HEK293T (cell line): ENCODE data around the gene FAM229A.

Experiments used
- CTCF ChIA-PET: fragments of 350-600 bp; formaldehyde crosslinking; extraction: SDS; loops from one replicate; lab custom pipeline; 2021; ENCODE audit warnings: antibody characterized with exemption, inconsistent platforms; lab: Yijun Ruan, JAX
- POLR2A ChIA-PET: fragments of 350-600 bp; formaldehyde crosslinking; extraction: SDS; loops from one replicate; lab custom pipeline; 2020; ENCODE audit warnings: antibody characterized with exemption, inconsistent platforms; lab: Yijun Ruan, JAX
- DNase-seq: peaks from one replicate; pipeline ENCODE4 v3.0.0; 2012; ENCODE audit warnings: mixed read lengths; ENCODE audit errors: extremely low spot score
- ARNT ChIP-seq: fragments of 450-650 bp; IDR thresholded peaks from 2 replicates; pipeline ENCODE4 v1.6.1; 2017; ENCODE audit warnings: mild to moderate bottlenecking
- BHLHE40 ChIP-seq: fragments of 450-650 bp; IDR thresholded peaks from 2 replicates; pipeline ENCODE4 v1.6.1; 2016; ENCODE audit warnings: mild to moderate bottlenecking, moderate library complexity, borderline replicate concordance
- CTBP1 ChIP-seq: fragments of 450-650 bp; IDR thresholded peaks from 2 replicates; pipeline ENCODE4 v1.6.1; 2016; ENCODE audit warnings: borderline replicate concordance
- ELF4 ChIP-seq: fragments of 450-650 bp; IDR thresholded peaks from 2 replicates; pipeline ENCODE4 v1.6.1; 2017; ENCODE audit warnings: antibody characterized with exemption
- FOXA1 ChIP-seq: fragments of 450-650 bp; IDR thresholded peaks from 2 replicates; pipeline ENCODE4 v1.6.1; 2016; ENCODE audit warnings: mild to moderate bottlenecking
- FOXK2 ChIP-seq: fragments of 450-650 bp; IDR thresholded peaks from 2 replicates; pipeline ENCODE4 v1.6.1; 2016; ENCODE audit warnings: mild to moderate bottlenecking
- FOXM1 ChIP-seq: fragments of 450-650 bp; IDR thresholded peaks from 2 replicates; pipeline ENCODE4 v1.6.1; 2017; ENCODE audit warnings: mild to moderate bottlenecking, borderline replicate concordance
- HDGF ChIP-seq: fragments of 450-650 bp; IDR thresholded peaks from 2 replicates; pipeline ENCODE4 v1.6.1; 2017; ENCODE audit warnings: antibody characterized with exemption, borderline replicate concordance
- L3MBTL2 ChIP-seq: fragments of 450-650 bp; conservative IDR thresholded peaks from 2 replicates; pipeline ENCODE4 v1.6.1; 2016; ENCODE audit warnings: mild to moderate bottlenecking
- LEF1 ChIP-seq: fragments of 450-650 bp; IDR thresholded peaks from 2 replicates; pipeline ENCODE4 v1.6.1; 2017; ENCODE audit warnings: mild to moderate bottlenecking, borderline replicate concordance
- NFRKB ChIP-seq: fragments of 450-650 bp; IDR thresholded peaks from 2 replicates; pipeline ENCODE4 v1.6.1; 2016; ENCODE audit warnings: mild to moderate bottlenecking, moderate library complexity
- SP1 ChIP-seq: fragments of 450-650 bp; IDR thresholded peaks from 2 replicates; pipeline ENCODE4 v1.6.1; 2017
- SUZ12 ChIP-seq: fragments of 450-650 bp; IDR thresholded peaks from 2 replicates; pipeline ENCODE4 v1.6.1; 2016; ENCODE audit warnings: mild to moderate bottlenecking
- TARDBP ChIP-seq: fragments of 450-650 bp; IDR thresholded peaks from 2 replicates; pipeline ENCODE4 v1.6.1; 2016
- ZNF384 ChIP-seq: fragments of 450-650 bp; IDR thresholded peaks from 2 replicates; pipeline ENCODE4 v1.6.1; 2016
- TF ChIP-seq, protein P1 (sequence below): fragments of 450-650 bp; IDR thresholded peaks from 2 replicates; pipeline ENCODE4 v1.6.1; 2016

Gene FAM229A

DNA sequence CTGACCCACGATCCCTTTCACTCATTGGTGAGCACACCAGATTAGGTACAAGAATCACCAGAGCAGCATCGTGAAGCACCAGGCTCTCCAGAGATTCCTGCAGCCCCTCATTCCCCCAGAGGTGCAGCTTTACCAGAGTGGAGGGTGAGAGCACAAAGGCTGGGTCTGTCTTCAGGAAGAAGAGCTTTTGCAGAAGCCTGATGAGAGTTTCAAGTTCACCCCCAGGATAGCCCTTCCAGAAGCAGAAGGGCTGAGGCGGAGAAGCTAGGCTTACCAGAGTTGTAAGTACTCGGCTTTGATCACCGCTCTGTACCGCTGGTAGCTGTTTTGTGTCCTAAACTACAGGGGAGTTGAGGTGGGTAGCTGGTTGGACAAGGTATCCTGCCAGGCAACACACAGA, 3.2 kb upstream of the FAM229A start:
- DNase-seq: no peak
- ChIA-PET CTCF (no interaction called here), POLR2A (interaction anchor here (0.9 to 1.7 kb wide), 3 partner anchors 13 to 29 kb away, joined by 3 to 4 read pairs (median 4); partner anchors contain the start of gene BSDC1)
- TF ChIP-seq NFRKB (no peak), FOXK2 (no peak), TARDBP (no peak), CTBP1 (no peak), HDGF (no peak), LEF1 (no peak), BHLHE40 (no peak), ARNT (no peak)

DNA sequence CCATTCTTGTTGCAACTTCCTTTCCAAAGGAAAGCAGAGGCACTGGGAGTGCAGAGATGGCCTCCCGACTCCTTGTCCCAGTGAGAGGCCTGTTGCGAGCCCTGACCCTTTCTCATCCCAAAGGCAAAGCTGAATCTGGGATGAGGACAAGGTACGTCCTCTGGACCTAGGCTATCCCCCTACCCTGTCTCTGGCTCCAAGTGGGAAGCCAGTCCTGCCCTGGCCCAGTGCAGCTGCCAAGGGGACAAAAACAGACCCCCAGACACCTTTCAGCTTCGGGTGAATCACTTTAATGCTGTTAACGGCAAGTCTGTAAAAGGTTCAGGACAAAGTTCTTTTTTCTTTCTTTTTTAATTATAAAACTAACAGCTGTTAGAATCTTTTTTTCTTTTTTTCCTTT, 2.6 kb upstream of the FAM229A start:
- TF ChIP-seq NFRKB: no peak
- no peak for TF ChIP-seq FOXK2
- no peak for TF ChIP-seq L3MBTL2
- TF ChIP-seq HDGF: no peak
- no peak for TF ChIP-seq ARNT
- no peak for TF ChIP-seq LEF1
- TF ChIP-seq SUZ12: no peak
- TF ChIP-seq ZNF384: no peak
- no peak for TF ChIP-seq ELF4
- TF ChIP-seq CTBP1: no peak
- TF ChIP-seq, protein P1, sequence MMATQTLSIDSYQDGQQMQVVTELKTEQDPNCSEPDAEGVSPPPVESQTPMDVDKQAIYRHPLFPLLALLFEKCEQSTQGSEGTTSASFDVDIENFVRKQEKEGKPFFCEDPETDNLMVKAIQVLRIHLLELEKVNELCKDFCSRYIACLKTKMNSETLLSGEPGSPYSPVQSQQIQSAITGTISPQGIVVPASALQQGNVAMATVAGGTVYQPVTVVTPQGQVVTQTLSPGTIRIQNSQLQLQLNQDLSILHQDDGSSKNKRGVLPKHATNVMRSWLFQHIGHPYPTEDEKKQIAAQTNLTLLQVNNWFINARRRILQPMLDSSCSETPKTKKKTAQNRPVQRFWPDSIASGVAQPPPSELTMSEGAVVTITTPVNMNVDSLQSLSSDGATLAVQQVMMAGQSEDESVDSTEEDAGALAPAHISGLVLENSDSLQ: no peak
- TF ChIP-seq BHLHE40: no peak
- TF ChIP-seq SP1: no peak
- no peak for TF ChIP-seq FOXA1
- TF ChIP-seq TARDBP: no peak
- no peak for TF ChIP-seq FOXM1
- POLR2A ChIA-PET: interaction anchor here (1.7 kb wide), 1 partner anchor 12 kb away, joined by 4 read pairs; no protein-coding TSS in a partner anchor
- DNase-seq: no peak
- CTCF ChIA-PET: no interaction called here

DNA sequence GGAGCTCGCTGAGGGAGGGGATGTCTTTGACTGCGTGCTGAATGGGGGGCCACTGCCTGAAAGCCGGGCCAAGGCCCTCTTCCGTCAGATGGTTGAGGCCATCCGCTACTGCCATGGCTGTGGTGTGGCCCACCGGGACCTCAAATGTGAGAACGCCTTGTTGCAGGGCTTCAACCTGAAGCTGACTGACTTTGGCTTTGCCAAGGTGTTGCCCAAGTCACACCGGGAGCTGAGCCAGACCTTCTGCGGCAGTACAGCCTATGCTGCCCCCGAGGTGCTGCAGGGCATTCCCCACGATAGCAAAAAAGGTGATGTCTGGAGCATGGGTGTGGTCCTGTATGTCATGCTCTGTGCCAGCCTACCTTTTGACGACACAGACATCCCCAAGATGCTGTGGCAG, 1.4 kb upstream of the FAM229A start:
- POLR2A ChIA-PET: interaction anchor here (0.6 to 1.9 kb wide), 2 partner anchors 14 to 42 kb away, joined by 4 read pairs; no protein-coding TSS in a partner anchor
- TF ChIP-seq LEF1 (no peak), SUZ12 (no peak), BHLHE40 (no peak), TARDBP (no peak), FOXA1 (no peak), NFRKB (no peak), FOXK2 (no peak), CTBP1 (no peak), HDGF (no peak), SP1 (no peak), L3MBTL2 (no peak), ARNT (no peak), ELF4 (no peak), FOXM1 (no peak), ZNF384 (no peak)
- TF ChIP-seq, protein P1: no peak
- no peak for DNase-seq
- CTCF ChIA-PET: interaction anchor here (1.0 kb wide), 1 partner anchor 148 kb away, joined by 4 read pairs; no protein-coding TSS in a partner anchor

DNA sequence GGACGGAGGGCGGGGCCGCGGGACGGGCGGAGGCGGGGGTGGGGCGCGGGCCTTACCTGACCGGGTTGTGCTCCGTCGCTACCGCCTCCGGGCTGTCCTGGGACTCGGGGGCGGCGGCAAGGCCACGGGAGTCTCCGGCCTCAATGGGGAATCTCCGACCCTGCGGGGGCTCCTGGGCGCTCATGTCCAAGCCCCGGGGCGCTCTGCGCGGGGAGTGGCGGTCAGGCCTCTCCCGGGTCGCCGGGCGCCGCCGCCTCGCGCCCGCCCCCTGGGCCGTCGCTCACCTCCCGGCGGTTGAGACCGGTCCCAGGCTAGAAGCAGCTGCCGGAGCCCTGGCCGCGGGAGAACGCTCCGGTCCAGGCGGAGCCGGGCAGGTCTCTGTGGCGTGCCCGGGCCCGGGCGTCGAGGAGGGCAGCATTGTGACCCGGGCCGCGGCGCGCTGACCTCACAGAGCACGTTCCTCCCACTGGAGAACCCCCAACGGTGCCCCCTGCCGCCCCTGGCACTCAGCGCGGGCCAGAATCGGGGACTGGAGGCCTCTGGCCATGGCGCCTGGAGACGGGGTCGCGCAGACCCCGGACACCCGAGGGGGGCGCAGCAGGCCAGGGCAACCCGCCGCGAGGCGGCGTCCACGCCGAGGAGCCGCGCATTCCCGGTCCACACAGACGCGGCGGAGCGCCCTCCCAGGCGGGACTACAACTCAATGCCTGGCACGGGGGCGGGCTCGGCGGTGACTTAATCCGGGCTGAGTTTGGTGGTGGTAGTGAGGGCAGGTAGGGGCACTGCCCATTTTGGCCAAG, 411 bp downstream of the FAM229A start:
- ChIA-PET CTCF (no interaction called here), POLR2A (interaction anchor here (1.9 kb wide), 1 partner anchor 16 kb away, joined by 4 read pairs; no protein-coding TSS in a partner anchor)
- TF ChIP-seq TARDBP (no peak), FOXM1 (no peak), ZNF384 (no peak), CTBP1 (no peak), ARNT (no peak)
- DNase-seq: no peak

DNA sequence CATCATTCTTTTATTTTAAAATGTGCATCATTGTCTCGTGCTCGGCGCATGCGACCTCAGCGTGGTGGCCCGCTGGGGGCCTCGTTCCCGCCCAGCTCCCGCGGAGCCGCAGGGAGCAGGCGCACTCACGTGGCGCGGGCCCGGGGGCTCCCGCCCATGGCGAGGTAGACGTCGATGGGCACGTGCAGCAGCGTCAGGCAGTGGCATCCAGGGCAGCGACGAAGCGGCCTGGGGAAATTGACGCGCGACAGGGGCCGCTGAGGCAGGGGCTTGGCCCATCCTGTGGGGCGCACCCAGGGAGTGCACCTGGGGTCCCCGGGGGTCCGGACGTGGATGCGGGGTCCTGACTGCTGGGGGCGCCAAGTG, 994 bp downstream of the FAM229A start:
- CTCF ChIA-PET: no interaction called here
- POLR2A ChIA-PET: no interaction called here
- DNase-seq: no peak
- TF ChIP-seq FOXK2 (no peak), BHLHE40 (no peak), SUZ12 (no peak), FOXM1 (no peak), CTBP1 (no peak), FOXA1 (no peak), NFRKB (no peak), LEF1 (no peak), HDGF (no peak), ARNT (no peak), ELF4 (no peak), TARDBP (no peak)
- TF ChIP-seq, protein P1: no peak

DNA sequence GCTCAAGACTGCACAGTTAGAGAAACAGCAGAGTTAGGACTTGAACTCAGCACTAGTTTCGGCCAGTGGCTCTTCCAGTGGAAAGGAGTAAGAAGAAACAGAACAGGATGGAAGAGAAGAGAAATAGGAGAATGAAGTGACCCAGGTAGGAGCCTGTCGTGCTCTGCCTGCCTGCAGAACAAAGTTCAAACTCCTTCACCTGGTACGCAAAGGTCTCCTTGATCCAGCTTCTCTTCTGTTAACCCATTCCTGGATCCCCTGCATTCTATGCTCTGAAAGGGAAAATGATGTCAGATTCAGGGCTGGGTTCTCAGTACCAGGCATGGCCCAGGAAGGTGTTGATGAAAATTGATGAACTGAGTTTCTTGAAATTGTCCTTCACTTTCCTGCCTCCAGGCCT, 3.9 kb downstream of the FAM229A start:
- ChIA-PET CTCF (no interaction called here), POLR2A (interaction anchor here (1.1 kb wide), 1 partner anchor 22 kb away, joined by 3 read pairs; the partner anchor contains the start of gene MARCKSL1)
- no peak for DNase-seq
- TF ChIP-seq FOXM1: no peak
- TF ChIP-seq ZNF384: no peak
- no peak for TF ChIP-seq ELF4
- no peak for TF ChIP-seq TARDBP
- TF ChIP-seq, protein P1: no peak
- TF ChIP-seq NFRKB: no peak
- no peak for TF ChIP-seq ARNT
- no peak for TF ChIP-seq FOXA1
- no peak for TF ChIP-seq BHLHE40
- TF ChIP-seq HDGF: no peak
- TF ChIP-seq SP1: no peak
- no peak for TF ChIP-seq SUZ12
